A673 (cell line): ENCODE results near the gene BCL2. TPM values are rescaled to one million over a fixed set of nuclear protein-coding genes. Genes with fewer than 3 reads are reported as not detected.

Experiments
- BruUV-seq: library from RNA; stranded (reverse); fragments of 400-500 nt; replicated peaks from 2 replicates; lab custom pipeline; 2021; lab: Mats Ljungman, UMichigan
- CTCF ChIA-PET: fragments of 300-600 bp; sonication (Branson Sonifier 250); formaldehyde crosslinking; loops from one replicate; lab custom pipeline; 2022; ENCODE audit warnings: antibody characterized with exemption; lab: Charles Lee
- POLR2A ChIA-PET: fragments of 300-600 bp; sonication (Branson Sonifier 250); formaldehyde crosslinking; loops from one replicate; lab custom pipeline; 2022; ENCODE audit warnings: antibody characterized with exemption; ENCODE audit not compliant: low non-redundant PET; lab: Charles Lee
- DNase-seq: peaks from one replicate; pipeline ENCODE4 v3.0.0-alpha.2; 2015; ENCODE audit warnings: low spot score
- H3K27ac ChIP-seq: fragments of 200-600 bp; sonication (generic); 2 replicates; pipeline ENCODE4 v1.5.1; 2016; ENCODE audit warnings: mixed run types, low read depth, mild to moderate bottlenecking, mixed read lengths, antibody characterized with exemption, low read length; ENCODE audit not compliant: poor library complexity, severe bottlenecking
- H3K27me3 ChIP-seq: fragments of 200-600 bp; sonication (generic); replicated peaks from 2 replicates; pipeline ENCODE4 v1.6.1; 2017; ENCODE audit warnings: mixed run types, low read depth, mild to moderate bottlenecking, mixed read lengths, antibody characterized with exemption, low read length; ENCODE audit not compliant: insufficient read depth, poor library complexity
- H3K36me3 ChIP-seq: fragments of 200-600 bp; sonication (generic); 2 replicates; pipeline ENCODE4 v1.6.1; 2016; ENCODE audit warnings: mixed run types, mild to moderate bottlenecking, mixed read lengths, antibody characterized with exemption, low read length; ENCODE audit not compliant: insufficient read depth, poor library complexity, severe bottlenecking
- H3K4me1 ChIP-seq: fragments of 200-600 bp; sonication (generic); 2 replicates; pipeline ENCODE4 v1.6.1; 2017; ENCODE audit warnings: mixed run types, mild to moderate bottlenecking, mixed read lengths, antibody characterized with exemption, low read length; ENCODE audit not compliant: insufficient read depth, poor library complexity, severe bottlenecking
- H3K4me3 ChIP-seq: fragments of 200-600 bp; sonication (generic); 2 replicates; pipeline ENCODE4 v1.5.1; 2016; ENCODE audit warnings: low read depth, mixed run types, mild to moderate bottlenecking, mixed read lengths, low read length; ENCODE audit not compliant: poor library complexity, severe bottlenecking
- H3K9me3 ChIP-seq: fragments of 200-600 bp; sonication (generic); 2 replicates; pipeline ENCODE4 v1.6.1; 2016; ENCODE audit warnings: mixed run types, low read depth, mild to moderate bottlenecking, mixed read lengths, antibody characterized with exemption, low read length; ENCODE audit not compliant: poor library complexity, severe bottlenecking
- CTCF ChIP-seq: fragments of 300-800, 200-600 bp; sonication (generic); conservative IDR thresholded peaks from 2 replicates; pipeline ENCODE4 v1.5.1; 2017; ENCODE audit warnings: low read depth, mild to moderate bottlenecking, antibody characterized with exemption, low read length, moderate library complexity, mixed read lengths
- EZH2 ChIP-seq: fragments of 200-600 bp; sonication (generic); IDR thresholded peaks from 2 replicates; pipeline ENCODE4 v1.6.1; 2017; ENCODE audit warnings: borderline replicate concordance, low read depth, mild to moderate bottlenecking, mixed read lengths, antibody characterized with exemption, low read length; ENCODE audit not compliant: poor library complexity, severe bottlenecking
- intact Hi-C: fragments of 100-400 bp; cut with micrococcal nuclease; formaldehyde crosslinking; loops from one replicate; pipeline ENCODE4 v1.10.0; 2022; ENCODE audit not compliant: unreplicated experiment
- total RNA-seq: library from RNA; stranded (reverse); gene quantifications from 2 replicates; pipeline ENCODE4 v1.2.3, GENCODE V29; 2021

The BCL2 gene
- total RNA-seq, 1 experiment from 2014 or later: 24.9 TPM

- no TSS peak for BruUV-seq
- H3K27ac ChIP-seq: no peak overlapping the region
- no peak for DNase-seq
- no peaks in the 10 kb centered on the region for H3K36me3 ChIP-seq
- H3K27me3 ChIP-seq: no peaks in the 10 kb centered on the region
- intact Hi-C loops: no loop called here
- POLR2A ChIA-PET: no interaction called here
- no peak overlapping the region for H3K4me3 ChIP-seq
- H3K4me1 ChIP-seq: peaks cover 3% of the 10 kb centered on the region
- H3K9me3 ChIP-seq: no peaks in the 10 kb centered on the region
- TF ChIP-seq CTCF (no peak), EZH2 (no peak)
- CTCF ChIA-PET: no interaction called here
Observed at GRCh38 chr18:63292831-63293683, 26.5 kb downstream of the BCL2 start.

GRCh38 chr18:63291278-63291677, 28.3 kb downstream of the BCL2 start:
- no peaks in the 10 kb centered on the region for H3K36me3 ChIP-seq
- POLR2A ChIA-PET: no interaction called here
- H3K4me1 ChIP-seq: no peaks in the 10 kb centered on the region
- BruUV-seq: no TSS peak
- H3K4me3 ChIP-seq: no peak overlapping the region
- no peak for TF ChIP-seq EZH2
- TF ChIP-seq CTCF: no peak
- intact Hi-C loops: no loop called here
- no peaks in the 10 kb centered on the region for H3K27me3 ChIP-seq
- H3K9me3 ChIP-seq: no peaks in the 10 kb centered on the region
- no peak for DNase-seq
- CTCF ChIA-PET: no interaction called here
- H3K27ac ChIP-seq: no peak overlapping the region

GRCh38 chr18:63290821-63291200, 28.8 kb downstream of the BCL2 start:
- no peak for DNase-seq
- H3K4me3 ChIP-seq: no peak overlapping the region
- ChIA-PET CTCF (no interaction called here), POLR2A (no interaction called here)
- H3K27me3 ChIP-seq: no peaks in the 10 kb centered on the region
- BruUV-seq: no TSS peak
- no peaks in the 10 kb centered on the region for H3K9me3 ChIP-seq
- intact Hi-C loops: no loop called here
- no peak overlapping the region for H3K27ac ChIP-seq
- no peaks in the 10 kb centered on the region for H3K36me3 ChIP-seq
- TF ChIP-seq EZH2 (no peak), CTCF (no peak)
- H3K4me1 ChIP-seq: no peaks in the 10 kb centered on the region
